CD4-positive, alpha-beta T cell treated with Interleukin-15 for 1 hour (primary cell): ENCODE data around the gene KRT79.
"Not testable (repeated sequence)": the region's sequence is repeated elsewhere in the genome, so short reads cannot be mapped to it uniquely, and the experiment has no call there.

Experiments used
- DNase-seq: peaks from one replicate; pipeline ENCODE4 v3.0.0-alpha.2; 2020

Gene KRT79

GRCh38 chr12:52802442-52802841, 31.7 kb downstream of the KRT79 start:
- DNase-seq, result no peak

GRCh38 chr12:52801773-52802172, 32.3 kb downstream of the KRT79 start:
- DNase-seq, result no peak

- DNase-seq, result no peak
These were observed 33.7 kb downstream of the KRT79 start for GRCh38 chr12:52800259-52800917.

- no peak for DNase-seq
These were observed 34.5 kb downstream of the KRT79 start for GRCh38 chr12:52799505-52800211.

- DNase-seq, result no peak
These were observed 35.2 kb downstream of the KRT79 start for GRCh38 chr12:52798671-52799504.

- no peak for DNase-seq
These were observed 36.0 kb downstream of the KRT79 start for GRCh38 chr12:52798003-52798670.

GRCh38 chr12:52797529-52797894, 36.6 kb downstream of the KRT79 start:
- DNase-seq, result no peak

- DNase-seq, result no peak
These were observed 37.1 kb downstream of the KRT79 start for GRCh38 chr12:52796839-52797528.

- no peak for DNase-seq
These were observed 37.7 kb downstream of the KRT79 start for GRCh38 chr12:52796429-52796794.

GRCh38 chr12:52795694-52796428, 38.2 kb downstream of the KRT79 start, which contains the start of gene KRT3:
Gene KRT3, minus strand, starts transcription at chr12:52796117. Its CDS starts 75 bp downstream, at chr12:52796042.
- DNase-seq, result no peak

GRCh38 chr12:52795332-52795674, 38.8 kb downstream of the KRT79 start:
- not testable (repeated sequence) for DNase-seq

- no peak for DNase-seq
These were observed 39.4 kb downstream of the KRT79 start for GRCh38 chr12:52794479-52795331.

GRCh38 chr12:52792185-52793029, 41.7 kb downstream of the KRT79 start:
- DNase-seq, result no peak

- DNase-seq, result no peak
These were observed 42.6 kb downstream of the KRT79 start for GRCh38 chr12:52791271-52792184.

GRCh38 chr12:52790427-52791270, 43.5 kb downstream of the KRT79 start:
- DNase-seq, result no peak

- no peak for DNase-seq
These were observed 44.3 kb downstream of the KRT79 start for GRCh38 chr12:52789637-52790426.
